Muscle layer of colon (tissue), 2 donors: ENCODE data around the gene PHACTR3.
"Not testable (repeated sequence)": the region's sequence is repeated elsewhere in the genome, so short reads cannot be mapped to it uniquely, and the experiment has no call there.

Source experiments
- H3K27ac ChIP-seq: one replicate; pipeline ENCODE4 v1.7.0; 2013; ENCODE audit warnings: low read depth, mild to moderate bottlenecking, low read length, moderate library complexity
- H3K27me3 ChIP-seq, 2 donors: one replicate each; pipeline ENCODE4 v1.7.0; 2013; ENCODE audit warnings: low read length in 2 of 2, mild to moderate bottlenecking in 2 of 2; ENCODE audit not compliant: insufficient read depth in 2 of 2, control insufficient read depth in 1 of 2
- H3K36me3 ChIP-seq: one replicate; pipeline ENCODE4 v1.7.0; 2013; ENCODE audit warnings: mild to moderate bottlenecking, low read length; ENCODE audit not compliant: insufficient read depth
- H3K4me1 ChIP-seq: one replicate; pipeline ENCODE4 v1.7.0; 2013; ENCODE audit warnings: mild to moderate bottlenecking, low read length; ENCODE audit not compliant: insufficient read depth
- H3K4me3 ChIP-seq, 2 donors: one replicate each; pipeline ENCODE4 v1.7.0; 2013; ENCODE audit warnings: low read length in 2 of 2, low read depth in 1 of 2, mild to moderate bottlenecking in 1 of 2, moderate library complexity in 1 of 2
- H3K9ac ChIP-seq: one replicate; pipeline ENCODE4 v1.7.0; 2013; ENCODE audit warnings: low read length
- H3K9me3 ChIP-seq: one replicate; pipeline ENCODE4 v1.7.0; 2013; ENCODE audit warnings: mild to moderate bottlenecking, low read length
- donor health status: abdominal sarcoma.
- donor health status: Adenocarcinoma of cecum.

Gene PHACTR3

GRCh38 chr20:59603781-59604541, at the start of gene PHACTR3:
Gene PHACTR3 (plus strand): TSS chr20:59604540. CDS start chr20:59605015, 475 bp downstream.
- no peaks in the 10 kb centered on the region for H3K36me3 ChIP-seq
- H3K27ac ChIP-seq = no peak within 1 kb of the TSS
- H3K9me3 ChIP-seq = no peaks in the 10 kb centered on the region
- H3K9ac ChIP-seq = no peak within 1 kb of the TSS
- H3K4me3 ChIP-seq = no peak within 1 kb of the TSS
- H3K4me1 ChIP-seq = no peaks in the 10 kb centered on the region
- peaks cover 39 to 48% of the 10 kb centered on the region in 2 donors for H3K27me3 ChIP-seq

GRCh38 chr20:59557733-59558529, 46.4 kb upstream of the PHACTR3 start:
- not testable (repeated sequence) for H3K4me1 ChIP-seq, H3K9me3 ChIP-seq, H3K36me3 ChIP-seq, H3K27ac ChIP-seq, H3K27me3 ChIP-seq, H3K4me3 ChIP-seq, H3K9ac ChIP-seq

GRCh38 chr20:59559024-59559817, 45.1 kb upstream of the PHACTR3 start:
- no peak overlapping the region for H3K9ac ChIP-seq
- H3K4me3 ChIP-seq = no peak overlapping the region
- H3K27me3 ChIP-seq = peaks cover 0 to 3% of the 10 kb centered on the region in 2 donors
- H3K9me3 ChIP-seq = no peaks in the 10 kb centered on the region
- no peak overlapping the region for H3K27ac ChIP-seq
- H3K4me1 ChIP-seq = no peaks in the 10 kb centered on the region
- H3K36me3 ChIP-seq = no peaks in the 10 kb centered on the region

GRCh38 chr20:59559863-59560262, 44.5 kb upstream of the PHACTR3 start:
- Histone ChIP-seq H3K27me3 (peaks cover 0 to 4% of the 10 kb centered on the region in 2 donors), H3K27ac (no peak overlapping the region), H3K36me3 (no peaks in the 10 kb centered on the region), H3K4me3 (no peak overlapping the region), H3K4me1 (no peaks in the 10 kb centered on the region), H3K9ac (no peak overlapping the region), H3K9me3 (no peaks in the 10 kb centered on the region)

GRCh38 chr20:59560588-59561227, 43.6 kb upstream of the PHACTR3 start:
- Histone ChIP-seq H3K9me3 (no peaks in the 10 kb centered on the region), H3K4me3 (no peak overlapping the region), H3K36me3 (no peaks in the 10 kb centered on the region), H3K4me1 (no peaks in the 10 kb centered on the region), H3K9ac (no peak overlapping the region), H3K27ac (no peak overlapping the region), H3K27me3 (peaks cover 0 to 4% of the 10 kb centered on the region in 2 donors)

GRCh38 chr20:59561228-59561605, 43.1 kb upstream of the PHACTR3 start:
- H3K36me3 ChIP-seq = no peaks in the 10 kb centered on the region
- H3K27me3 ChIP-seq = peaks cover 0 to 4% of the 10 kb centered on the region in 2 donors
- no peaks in the 10 kb centered on the region for H3K9me3 ChIP-seq
- no peak overlapping the region for H3K27ac ChIP-seq
- H3K4me1 ChIP-seq = no peaks in the 10 kb centered on the region
- no peak overlapping the region for H3K4me3 ChIP-seq
- no peak overlapping the region for H3K9ac ChIP-seq

GRCh38 chr20:59561614-59562277, 42.6 kb upstream of the PHACTR3 start:
- H3K9ac ChIP-seq = no peak overlapping the region
- no peaks in the 10 kb centered on the region for H3K4me1 ChIP-seq
- no peaks in the 10 kb centered on the region for H3K36me3 ChIP-seq
- no peak overlapping the region for H3K4me3 ChIP-seq
- no peaks in the 10 kb centered on the region for H3K9me3 ChIP-seq
- H3K27ac ChIP-seq = no peak overlapping the region
- H3K27me3 ChIP-seq = peaks cover 0 to 4% of the 10 kb centered on the region in 2 donors

GRCh38 chr20:59564171-59564570, 40.2 kb upstream of the PHACTR3 start:
- no peaks in the 10 kb centered on the region for H3K36me3 ChIP-seq
- H3K9me3 ChIP-seq = no peaks in the 10 kb centered on the region
- no peak overlapping the region for H3K27ac ChIP-seq
- H3K9ac ChIP-seq = no peak overlapping the region
- peaks cover 0 to 8% of the 10 kb centered on the region in 2 donors for H3K27me3 ChIP-seq
- H3K4me1 ChIP-seq = no peaks in the 10 kb centered on the region
- no peak overlapping the region for H3K4me3 ChIP-seq

GRCh38 chr20:59564943-59565342, 39.4 kb upstream of the PHACTR3 start:
- no peak overlapping the region for H3K4me3 ChIP-seq
- no peak overlapping the region for H3K27ac ChIP-seq
- no peaks in the 10 kb centered on the region for H3K4me1 ChIP-seq
- no peak overlapping the region for H3K9ac ChIP-seq
- H3K36me3 ChIP-seq = no peaks in the 10 kb centered on the region
- H3K9me3 ChIP-seq = no peaks in the 10 kb centered on the region
- peaks cover 0 to 8% of the 10 kb centered on the region in 2 donors for H3K27me3 ChIP-seq

- H3K27ac ChIP-seq = no peak overlapping the region
- H3K4me1 ChIP-seq = no peaks in the 10 kb centered on the region
- no peak overlapping the region for H3K4me3 ChIP-seq
- H3K9ac ChIP-seq = no peak overlapping the region
- H3K36me3 ChIP-seq = no peaks in the 10 kb centered on the region
- H3K9me3 ChIP-seq = no peaks in the 10 kb centered on the region
- H3K27me3 ChIP-seq = peaks cover 0 to 8% of the 10 kb centered on the region in 2 donors
Observed at GRCh38 chr20:59565768-59566461, 38.4 kb upstream of the PHACTR3 start.
